Left ventricle myocardium inferior (tissue), 1 donor: ENCODE data around the gene TSPEAR. TPM values are rescaled to one million over a fixed set of nuclear protein-coding genes. Genes with fewer than 3 reads are reported as not detected.

Source experiments
- DNase-seq: peaks from one replicate; pipeline ENCODE4 v3.0.0-alpha.2; 2020
- H3K27ac ChIP-seq: fragments of 200-600 bp; replicated peaks from 2 replicates; pipeline ENCODE4 v1.8.0; 2021
- H3K27me3 ChIP-seq: fragments of 200-600 bp; 2 replicates; pipeline ENCODE4 v1.8.0; 2021; ENCODE audit warnings: low read depth
- H3K36me3 ChIP-seq: fragments of 200-600 bp; 2 replicates; pipeline ENCODE4 v1.8.0; 2021
- H3K4me1 ChIP-seq: fragments of 200-600 bp; 2 replicates; pipeline ENCODE4 v1.8.0; 2021
- H3K4me3 ChIP-seq: fragments of 200-600 bp; 2 replicates; pipeline ENCODE4 v1.8.0; 2021; ENCODE audit warnings: mild to moderate bottlenecking, moderate library complexity
- H3K9me3 ChIP-seq: fragments of 200-600 bp; replicated peaks from 2 replicates; pipeline ENCODE4 v1.8.0; 2021
- intact Hi-C: fragments of 100-400 bp; cut with micrococcal nuclease; formaldehyde crosslinking; loops from one replicate; pipeline ENCODE4 v1.11.0; 2022
- total RNA-seq: library from RNA; stranded (reverse); fragmentation: NEBNext Ultra II Directional; extraction: Animal tissue kit (Norgen Biotek cat#: 25700); gene quantifications from one replicate; pipeline ENCODE4 v1.2.1, GENCODE V29; 2021
- TF ChIP-seq, protein P1 (sequence below): fragments of 200-600 bp; IDR thresholded peaks from 2 replicates; pipeline ENCODE4 v1.8.0; 2021; ENCODE audit warnings: antibody characterized with exemption, mild to moderate bottlenecking, borderline replicate concordance
- donor health status: DM: no; HTN: yes; CAD: no; lungs with severe emphysema.

The TSPEAR gene
- total RNA-seq, 1 donor from 2014 or later: 3.3 TPM

- H3K4me1 ChIP-seq: no peaks in the 10 kb centered on the region
- intact Hi-C loops: no loop called here
- peaks cover 12% of the 10 kb centered on the region for H3K9me3 ChIP-seq
- H3K36me3 ChIP-seq: no peaks in the 10 kb centered on the region
- H3K27me3 ChIP-seq: peaks cover 9% of the 10 kb centered on the region
- no peak for DNase-seq
- TF ChIP-seq, protein P1, sequence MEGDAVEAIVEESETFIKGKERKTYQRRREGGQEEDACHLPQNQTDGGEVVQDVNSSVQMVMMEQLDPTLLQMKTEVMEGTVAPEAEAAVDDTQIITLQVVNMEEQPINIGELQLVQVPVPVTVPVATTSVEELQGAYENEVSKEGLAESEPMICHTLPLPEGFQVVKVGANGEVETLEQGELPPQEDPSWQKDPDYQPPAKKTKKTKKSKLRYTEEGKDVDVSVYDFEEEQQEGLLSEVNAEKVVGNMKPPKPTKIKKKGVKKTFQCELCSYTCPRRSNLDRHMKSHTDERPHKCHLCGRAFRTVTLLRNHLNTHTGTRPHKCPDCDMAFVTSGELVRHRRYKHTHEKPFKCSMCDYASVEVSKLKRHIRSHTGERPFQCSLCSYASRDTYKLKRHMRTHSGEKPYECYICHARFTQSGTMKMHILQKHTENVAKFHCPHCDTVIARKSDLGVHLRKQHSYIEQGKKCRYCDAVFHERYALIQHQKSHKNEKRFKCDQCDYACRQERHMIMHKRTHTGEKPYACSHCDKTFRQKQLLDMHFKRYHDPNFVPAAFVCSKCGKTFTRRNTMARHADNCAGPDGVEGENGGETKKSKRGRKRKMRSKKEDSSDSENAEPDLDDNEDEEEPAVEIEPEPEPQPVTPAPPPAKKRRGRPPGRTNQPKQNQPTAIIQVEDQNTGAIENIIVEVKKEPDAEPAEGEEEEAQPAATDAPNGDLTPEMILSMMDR: no peak
- H3K27ac ChIP-seq: no peak overlapping the region
- H3K4me3 ChIP-seq: no peak overlapping the region
These were observed 170.6 kb downstream of the TSPEAR start for GRCh38 chr21:44540741-44541288.

DNA sequence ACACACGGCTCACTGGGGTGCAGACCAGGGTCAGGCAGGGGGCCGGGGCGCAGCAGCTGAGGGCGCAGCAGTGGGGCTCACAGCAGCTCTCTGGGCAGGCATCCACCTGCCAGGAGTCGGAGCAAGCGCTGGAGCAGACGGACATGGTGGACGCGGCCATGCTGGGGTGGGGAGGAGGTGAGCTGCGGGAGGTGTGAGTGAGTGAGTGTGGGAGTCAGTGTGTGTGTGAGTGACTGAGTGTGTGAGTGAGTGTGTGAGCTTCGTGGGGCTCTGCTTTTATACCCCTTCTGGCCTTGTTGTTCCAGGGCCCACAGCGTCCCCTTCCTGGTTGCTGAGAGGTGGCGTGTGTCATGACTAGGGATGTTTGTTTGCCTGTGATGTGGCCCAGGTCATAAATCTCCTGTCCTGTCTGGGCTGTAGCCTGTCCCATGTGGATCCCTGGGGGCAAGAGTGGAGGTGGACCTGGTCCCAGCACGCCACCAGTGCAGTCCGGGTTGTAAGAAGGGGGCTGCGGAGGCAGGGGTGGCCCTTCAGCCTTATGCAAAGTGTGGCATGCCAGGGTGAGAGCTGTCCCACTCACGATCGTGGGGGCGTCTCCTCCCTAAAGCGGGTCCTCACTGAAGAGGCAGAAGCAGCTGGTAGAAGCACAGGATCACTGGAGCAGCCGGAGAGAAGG lies 171.2 kb downstream of the TSPEAR start, which contains the start of gene KRTAP10-1:
TSS of gene KRTAP10-1 (minus strand) at position 205 of the 676 bp plus-strand sequence. CDS start at position 160, 45 bp downstream.
- TF ChIP-seq, protein P1: no peak
- intact Hi-C loops: no loop called here
- peaks cover 9% of the 10 kb centered on the region for H3K27me3 ChIP-seq
- H3K27ac ChIP-seq: no peak within 1 kb of the TSS
- no peaks in the 10 kb centered on the region for H3K4me1 ChIP-seq
- H3K36me3 ChIP-seq: no peaks in the 10 kb centered on the region
- H3K9me3 ChIP-seq: peaks cover 9% of the 10 kb centered on the region
- no peak for DNase-seq
- no peak within 1 kb of the TSS for H3K4me3 ChIP-seq

GRCh38 chr21:44539046-44539445 lies 172.3 kb downstream of the TSPEAR start:
- TF ChIP-seq, protein P1: no peak
- H3K27me3 ChIP-seq: peaks cover 9% of the 10 kb centered on the region
- no peaks in the 10 kb centered on the region for H3K4me1 ChIP-seq
- H3K36me3 ChIP-seq: no peaks in the 10 kb centered on the region
- no peak overlapping the region for H3K4me3 ChIP-seq
- intact Hi-C loops: no loop called here
- H3K27ac ChIP-seq: no peak overlapping the region
- no peak for DNase-seq
- peaks cover 9% of the 10 kb centered on the region for H3K9me3 ChIP-seq

- Histone ChIP-seq H3K9me3 (peaks cover 9% of the 10 kb centered on the region), H3K4me3 (no peak overlapping the region), H3K4me1 (no peaks in the 10 kb centered on the region), H3K36me3 (no peaks in the 10 kb centered on the region), H3K27ac (no peak overlapping the region), H3K27me3 (peaks cover 9% of the 10 kb centered on the region)
- intact Hi-C loops: no loop called here
- DNase-seq: no peak
- TF ChIP-seq, protein P1: no peak
These were observed 173.2 kb downstream of the TSPEAR start for GRCh38 chr21:44537930-44538911.

DNA sequence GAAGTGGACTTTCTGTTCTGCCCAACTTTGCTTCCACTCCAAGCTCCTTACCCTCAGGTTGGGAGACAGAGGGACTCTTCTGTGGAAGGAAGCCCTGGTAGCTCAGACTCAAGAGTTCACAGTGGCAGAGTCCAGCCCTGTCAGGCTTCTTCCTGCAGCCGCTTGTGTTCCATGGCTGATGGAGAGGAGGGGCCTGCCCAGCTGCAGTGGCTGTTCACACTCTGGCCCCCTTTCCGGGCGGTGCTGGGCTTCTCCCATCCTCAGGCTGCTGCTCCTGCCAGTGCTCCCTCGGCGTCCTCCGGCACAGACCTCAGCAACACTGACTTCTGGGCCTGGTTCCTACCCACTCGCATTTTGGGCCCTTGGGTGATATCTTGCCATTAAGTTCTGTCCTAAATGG lies 175.4 kb downstream of the TSPEAR start:
- DNase-seq: no peak
- H3K27me3 ChIP-seq: peaks cover 19% of the 10 kb centered on the region
- H3K36me3 ChIP-seq: no peaks in the 10 kb centered on the region
- intact Hi-C loops: no loop called here
- H3K9me3 ChIP-seq: no peaks in the 10 kb centered on the region
- H3K27ac ChIP-seq: no peak overlapping the region
- TF ChIP-seq, protein P1: no peak
- H3K4me3 ChIP-seq: no peak overlapping the region
- no peaks in the 10 kb centered on the region for H3K4me1 ChIP-seq
